NCI-H187 treated with DMSO at 0.1 percent for 48 hours (cell line): ENCODE results near the gene ZHX3.
"Not testable (repeated sequence)": the region's sequence is repeated elsewhere in the genome, so short reads cannot be mapped to it uniquely, and the experiment has no call there.

Experiments used
- DNase-seq: peaks from one replicate; lab custom pipeline; 2025; lab: John Stamatoyannopoulos, UW

The ZHX3 gene

GRCh38 chr20:41256516-41256915 is 61.0 kb downstream of the ZHX3 start:
- no peak for DNase-seq

DNA sequence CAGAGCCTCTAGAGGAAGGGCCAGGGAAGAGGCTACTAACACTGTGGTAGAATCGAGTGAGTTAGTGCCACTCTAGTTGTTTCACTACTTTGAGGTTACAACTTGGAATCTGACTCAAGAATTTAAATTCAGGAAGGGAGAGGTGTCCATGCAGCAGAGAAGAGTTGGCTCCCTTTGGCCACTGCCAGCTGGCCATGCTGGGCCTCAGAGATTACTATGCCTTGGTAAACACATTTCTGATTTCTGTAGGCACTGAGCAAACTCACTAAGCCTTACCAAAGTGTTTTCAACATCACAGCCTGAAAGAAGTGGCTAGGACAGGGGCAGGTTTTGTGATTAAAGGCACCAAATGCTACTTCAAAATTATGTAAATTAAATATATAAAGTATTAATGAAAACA is 61.9 kb downstream of the ZHX3 start:
- DNase-seq = no peak

- DNase-seq = no peak
Measured at GRCh38 chr20:41249411-41250281, 67.9 kb downstream of the ZHX3 start.

- DNase-seq = no peak
Measured at GRCh38 chr20:41248368-41249024, 69.0 kb downstream of the ZHX3 start.

- no peak for DNase-seq
Measured at GRCh38 chr20:41247523-41248367, 69.8 kb downstream of the ZHX3 start.

- no peak for DNase-seq
Measured at GRCh38 chr20:41245086-41245707, 72.3 kb downstream of the ZHX3 start.

GRCh38 chr20:41242807-41243206 is 74.7 kb downstream of the ZHX3 start:
- DNase-seq = no peak

GRCh38 chr20:41242352-41242751 is 75.2 kb downstream of the ZHX3 start:
- no peak for DNase-seq

DNA sequence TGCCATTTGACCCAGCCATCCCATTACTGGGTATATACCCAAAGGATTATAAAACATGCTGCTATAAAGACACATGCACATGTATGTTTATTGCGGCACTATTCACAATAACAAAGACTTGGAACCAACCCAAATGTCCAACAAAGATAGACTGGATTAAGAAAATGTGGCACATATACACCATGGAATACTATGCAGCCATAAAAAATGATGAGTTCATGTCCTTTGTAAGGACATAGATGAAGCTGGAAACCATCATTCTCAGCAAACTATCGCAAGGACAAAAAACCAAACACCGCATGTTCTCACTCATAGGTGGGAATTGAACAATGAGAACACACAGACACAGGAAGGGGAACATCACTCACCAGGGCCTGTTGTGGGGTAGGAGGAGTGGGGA is 80.3 kb downstream of the ZHX3 start:
- not testable (repeated sequence) for DNase-seq

GRCh38 chr20:41236818-41237217 is 80.7 kb downstream of the ZHX3 start:
- not testable (repeated sequence) for DNase-seq

- no peak for DNase-seq
Measured at GRCh38 chr20:41234546-41234945, 83.0 kb downstream of the ZHX3 start.

- no peak for DNase-seq
Measured at GRCh38 chr20:41234041-41234440, 83.5 kb downstream of the ZHX3 start.

- DNase-seq = no peak
Measured at GRCh38 chr20:41232973-41233926, 84.3 kb downstream of the ZHX3 start.

- no peak for DNase-seq
Measured at GRCh38 chr20:41231136-41231535, 86.4 kb downstream of the ZHX3 start.

GRCh38 chr20:41230136-41230535 is 87.4 kb downstream of the ZHX3 start:
- DNase-seq = no peak

DNA sequence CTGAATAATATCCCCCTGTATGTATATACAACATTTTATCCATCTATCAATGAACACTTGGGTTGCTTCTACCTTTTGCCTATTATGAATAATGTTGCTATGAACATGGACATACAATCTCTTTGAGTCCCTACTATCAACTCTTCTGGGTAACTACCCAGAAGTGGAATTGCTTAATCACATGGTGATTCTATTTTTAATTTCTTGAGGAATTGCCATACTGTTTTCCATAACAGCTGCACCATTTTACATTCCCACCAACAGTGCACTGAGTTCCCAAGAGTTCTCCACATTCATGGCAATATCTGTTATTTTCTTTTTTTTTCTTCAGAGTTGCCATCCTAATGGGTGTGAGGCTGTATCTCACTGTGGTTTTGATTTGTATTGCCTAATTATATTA is 88.3 kb downstream of the ZHX3 start:
- DNase-seq = no peak

- no peak for DNase-seq
Measured at GRCh38 chr20:41228858-41229257, 88.7 kb downstream of the ZHX3 start.

GRCh38 chr20:41226426-41226825 is 91.1 kb downstream of the ZHX3 start:
- DNase-seq = no peak

DNA sequence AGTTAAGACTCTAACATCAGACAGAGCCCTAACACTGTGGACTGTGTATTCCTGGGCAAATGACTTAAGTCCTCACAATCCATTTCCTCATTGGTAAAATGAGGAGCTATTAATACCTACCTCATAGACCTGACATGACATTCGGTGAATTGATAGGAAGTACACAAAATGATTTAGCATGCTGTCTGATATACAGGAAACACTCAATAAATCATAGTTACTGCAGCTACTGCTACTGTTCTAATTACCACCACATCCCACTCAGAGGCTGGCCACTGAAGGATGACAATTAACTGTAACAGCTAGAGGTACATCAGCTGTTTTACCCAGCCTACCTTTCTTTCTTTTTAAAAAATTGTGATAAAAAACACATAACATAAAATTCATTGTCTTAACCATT is 92.4 kb downstream of the ZHX3 start:
- DNase-seq = no peak

- no peak for DNase-seq
Measured at GRCh38 chr20:41224281-41224680, 93.2 kb downstream of the ZHX3 start.

DNA sequence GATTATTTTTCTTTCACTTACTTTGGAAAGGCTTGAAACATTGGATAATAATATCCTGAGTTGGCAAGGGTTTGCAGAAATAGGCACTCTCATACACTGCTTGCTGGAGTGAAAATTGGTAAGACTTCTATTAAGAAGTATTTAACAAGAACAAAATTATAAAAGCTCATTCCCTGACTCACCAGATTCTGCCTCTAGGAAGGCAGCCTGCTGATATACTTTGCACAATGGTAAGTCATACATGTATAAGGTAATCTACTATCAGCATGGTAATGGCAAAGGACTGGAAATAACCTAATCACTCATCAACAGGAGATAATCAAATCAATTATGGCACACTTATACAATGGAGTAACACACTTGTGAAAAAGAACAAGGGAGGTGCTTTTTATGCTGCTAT is 94.4 kb downstream of the ZHX3 start:
- DNase-seq = no peak
